HepG2 (cell line): ENCODE measurements around the gene RAB1B. TPM values are rescaled to one million over a fixed set of nuclear protein-coding genes. Genes with fewer than 3 reads are reported as not detected.

Experiments used
- FOXK2 ChIP-seq: fragments of 450-650 bp; IDR thresholded peaks from 2 replicates; pipeline ENCODE4 v1.6.1; 2016
- ISX ChIP-seq: sonication (generic); formaldehyde crosslinking; conservative IDR thresholded peaks from 2 replicates; pipeline ENCODE4 v1.5.0; 2020; ENCODE audit warnings: missing genetic modification reagents
- KDM3A ChIP-seq: IDR thresholded peaks from 2 replicates; pipeline ENCODE4 v1.6.1; 2018; ENCODE audit warnings: low read depth, missing compliant biosample characterization
- KDM5A ChIP-seq: fragments of 200-600 bp; sonication (generic); IDR thresholded peaks from 2 replicates; pipeline ENCODE4 v1.7.0; 2018; ENCODE audit warnings: antibody characterized with exemption, mild to moderate bottlenecking, low read length, borderline replicate concordance
- NR2F1 ChIP-seq, 2 experiments: fragments of 450-650 bp in 1 of 2; formaldehyde crosslinking in 1 of 2; IDR thresholded peaks; 2 replicates each; pipeline versions ENCODE4 v1.5.0 to v1.6.1; 2016 to 2020; ENCODE audit warnings: mild to moderate bottlenecking in 1 of 2, missing compliant biosample characterization in 1 of 2, missing genetic modification reagents in 1 of 2, moderate library complexity in 1 of 2
- SRY ChIP-seq: sonication (generic); formaldehyde crosslinking; IDR thresholded peaks from 2 replicates; pipeline ENCODE4 v1.8.0; 2022; ENCODE audit warnings: mild to moderate bottlenecking, missing genetic modification reagents
- U2AF2 ChIP-seq: fragments of 200-400 bp; formaldehyde crosslinking; IDR thresholded peaks from 2 replicates; pipeline ENCODE4 v1.6.1; 2017; ENCODE audit warnings: low read depth, mild to moderate bottlenecking, low read length
- ZNF432 ChIP-seq: sonication (generic); formaldehyde crosslinking; IDR thresholded peaks from 2 replicates; pipeline ENCODE4 v1.5.0; 2020; ENCODE audit warnings: missing genetic modification reagents, mild to moderate bottlenecking, borderline replicate concordance
- ZNF720 ChIP-seq: sonication (generic); formaldehyde crosslinking; IDR thresholded peaks from 2 replicates; pipeline ENCODE4 v1.4.0; 2020; ENCODE audit warnings: missing genetic modification reagents
- ZNF776 ChIP-seq: sonication (generic); formaldehyde crosslinking; IDR thresholded peaks from 2 replicates; pipeline ENCODE4 v1.4.0; 2020; ENCODE audit warnings: mild to moderate bottlenecking, missing genetic modification reagents
- ZNF790 ChIP-seq: sonication (generic); formaldehyde crosslinking; IDR thresholded peaks from 2 replicates; pipeline ENCODE4 v1.8.0; 2022; ENCODE audit warnings: missing genetic modification reagents, mild to moderate bottlenecking, borderline replicate concordance
- ZNF850 ChIP-seq: sonication (generic); formaldehyde crosslinking; conservative IDR thresholded peaks from 2 replicates; pipeline ENCODE4 v1.9.0; 2021; ENCODE audit warnings: mild to moderate bottlenecking, missing genetic modification reagents
- polyA plus RNA-seq, 8 experiments: library from polyadenylated mRNA; depleted of rRNA in 3 of 8; stranded (reverse) in 7 of 8; unstranded in 1 of 8; fragments of >200 nt; fragmentation: Illumina TruSeq in 4 of 8; extraction: Trizol in 4 of 8; gene quantifications; 2 replicates each; pipeline versions ENCODE4 v1.2.1 to v1.2.3, GENCODE V29; 2011 to 2016; ENCODE audit warnings: low read depth in 4 of 8, missing spikeins in 1 of 8, mixed read lengths in 1 of 8; ENCODE audit not compliant: insufficient read depth in 1 of 8
- total RNA-seq, 5 experiments: library from RNA; depleted of rRNA; stranded (reverse); fragments of >200 nt; fragmentation: Illumina TruSeq; extraction: Trizol; gene quantifications; 2 replicates each; pipeline ENCODE4 v1.2.3, GENCODE V29; 2016; ENCODE audit warnings: low read depth in 1 of 5
- TF ChIP-seq, protein P1 (sequence below): sonication (generic); formaldehyde crosslinking; IDR thresholded peaks from 2 replicates; pipeline ENCODE4 v1.4.0; 2020; ENCODE audit warnings: missing genetic modification reagents, borderline replicate concordance
- TF ChIP-seq, protein P2 (sequence below): fragments of 450-650 bp; IDR thresholded peaks from 2 replicates; pipeline ENCODE4 v1.6.1; 2016
- TF ChIP-seq, protein P3 (sequence below): sonication (generic); formaldehyde crosslinking; conservative IDR thresholded peaks from 2 replicates; pipeline ENCODE4 v1.8.1; 2023; ENCODE audit warnings: missing genetic modification reagents
- TF ChIP-seq, protein P4 (sequence below): sonication (generic); formaldehyde crosslinking; IDR thresholded peaks from 2 replicates; pipeline ENCODE4 v1.5.0; 2020; ENCODE audit warnings: mild to moderate bottlenecking, missing genetic modification reagents
- TF ChIP-seq, protein P5 (sequence below): sonication (generic); formaldehyde crosslinking; IDR thresholded peaks from 2 replicates; pipeline ENCODE4 v1.5.1; 2020; ENCODE audit warnings: missing genetic modification reagents, mild to moderate bottlenecking, borderline replicate concordance

The RAB1B gene
- total and polyA plus RNA-seq, 2 of the 13 experiments (the other 11 are each of a cell fraction or from before 2014, with no cell fraction given): 77.9 to 87.9 TPM

DNA sequence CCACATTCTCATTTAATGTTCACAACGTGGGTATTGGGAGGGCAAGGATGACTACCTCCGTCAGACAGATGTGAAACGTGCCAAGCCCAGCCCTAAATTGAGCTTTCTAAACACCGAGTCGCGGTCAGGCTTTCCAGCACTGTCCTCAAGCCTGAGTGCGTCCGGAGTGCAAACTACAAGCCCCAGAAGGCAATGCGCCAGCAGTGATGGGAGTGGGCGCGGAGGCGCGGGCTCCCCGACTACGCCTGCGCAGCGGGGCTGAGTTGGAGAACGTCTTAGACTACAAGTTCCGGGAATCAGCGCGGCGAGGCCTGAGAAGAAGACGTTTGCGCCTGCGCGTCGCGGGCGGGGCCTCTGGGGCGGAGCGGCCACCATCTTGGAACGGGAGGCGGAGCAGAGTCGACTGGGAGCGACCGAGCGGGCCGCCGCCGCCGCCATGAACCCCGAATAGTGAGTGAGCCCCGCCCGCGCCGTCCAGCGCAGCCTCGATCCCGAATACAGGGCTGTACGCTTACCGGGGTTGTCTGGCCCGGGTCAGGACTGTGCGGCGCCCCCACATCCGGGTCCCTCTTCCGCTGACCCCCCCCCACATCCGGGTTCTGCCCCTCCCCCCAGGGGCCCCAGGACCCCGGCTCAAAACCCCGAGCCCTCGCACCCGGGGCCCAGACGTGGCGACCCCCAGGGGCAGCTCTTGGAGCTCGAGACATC is at the start of gene RAB1B (continued):
- TF ChIP-seq, protein P1, sequence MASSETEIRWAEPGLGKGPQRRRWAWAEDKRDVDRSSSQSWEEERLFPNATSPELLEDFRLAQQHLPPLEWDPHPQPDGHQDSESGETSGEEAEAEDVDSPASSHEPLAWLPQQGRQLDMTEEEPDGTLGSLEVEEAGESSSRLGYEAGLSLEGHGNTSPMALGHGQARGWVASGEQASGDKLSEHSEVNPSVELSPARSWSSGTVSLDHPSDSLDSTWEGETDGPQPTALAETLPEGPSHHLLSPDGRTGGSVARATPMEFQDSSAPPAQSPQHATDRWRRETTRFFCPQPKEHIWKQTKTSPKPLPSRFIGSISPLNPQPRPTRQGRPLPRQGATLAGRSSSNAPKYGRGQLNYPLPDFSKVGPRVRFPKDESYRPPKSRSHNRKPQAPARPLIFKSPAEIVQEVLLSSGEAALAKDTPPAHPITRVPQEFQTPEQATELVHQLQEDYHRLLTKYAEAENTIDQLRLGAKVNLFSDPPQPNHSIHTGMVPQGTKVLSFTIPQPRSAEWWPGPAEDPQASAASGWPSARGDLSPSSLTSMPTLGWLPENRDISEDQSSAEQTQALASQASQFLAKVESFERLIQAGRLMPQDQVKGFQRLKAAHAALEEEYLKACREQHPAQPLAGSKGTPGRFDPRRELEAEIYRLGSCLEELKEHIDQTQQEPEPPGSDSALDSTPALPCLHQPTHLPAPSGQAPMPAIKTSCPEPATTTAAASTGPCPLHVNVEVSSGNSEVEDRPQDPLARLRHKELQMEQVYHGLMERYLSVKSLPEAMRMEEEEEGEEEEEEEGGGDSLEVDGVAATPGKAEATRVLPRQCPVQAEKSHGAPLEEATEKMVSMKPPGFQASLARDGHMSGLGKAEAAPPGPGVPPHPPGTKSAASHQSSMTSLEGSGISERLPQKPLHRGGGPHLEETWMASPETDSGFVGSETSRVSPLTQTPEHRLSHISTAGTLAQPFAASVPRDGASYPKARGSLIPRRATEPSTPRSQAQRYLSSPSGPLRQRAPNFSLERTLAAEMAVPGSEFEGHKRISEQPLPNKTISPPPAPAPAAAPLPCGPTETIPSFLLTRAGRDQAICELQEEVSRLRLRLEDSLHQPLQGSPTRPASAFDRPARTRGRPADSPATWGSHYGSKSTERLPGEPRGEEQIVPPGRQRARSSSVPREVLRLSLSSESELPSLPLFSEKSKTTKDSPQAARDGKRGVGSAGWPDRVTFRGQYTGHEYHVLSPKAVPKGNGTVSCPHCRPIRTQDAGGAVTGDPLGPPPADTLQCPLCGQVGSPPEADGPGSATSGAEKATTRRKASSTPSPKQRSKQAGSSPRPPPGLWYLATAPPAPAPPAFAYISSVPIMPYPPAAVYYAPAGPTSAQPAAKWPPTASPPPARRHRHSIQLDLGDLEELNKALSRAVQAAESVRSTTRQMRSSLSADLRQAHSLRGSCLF (CRISPR knock-in tag): no peak
- TF ChIP-seq KDM3A (CRISPR knock-in tag) (0 out of 2 replicates have a peak, but pooled peaks have one; percentile 53), SRY (no peak), NR2F1 (CRISPR knock-in tag; IDR thresholded peaks at IDR 0.05) (no peak), ZNF776 (0 out of 2 replicates have a peak, but pooled peaks have one; percentile 59), U2AF2 (no peak), KDM5A (peak; percentile 61; the same call in 1 of the 2 replicates), ISX (no peak), ZNF432 (no peak), ZNF790 (CRISPR knock-in tag) (no peak), ZNF850 (CRISPR knock-in tag) (no peak), FOXK2 (no peak), ZNF720 (CRISPR knock-in tag) (no peak)
- TF ChIP-seq, protein P2, sequence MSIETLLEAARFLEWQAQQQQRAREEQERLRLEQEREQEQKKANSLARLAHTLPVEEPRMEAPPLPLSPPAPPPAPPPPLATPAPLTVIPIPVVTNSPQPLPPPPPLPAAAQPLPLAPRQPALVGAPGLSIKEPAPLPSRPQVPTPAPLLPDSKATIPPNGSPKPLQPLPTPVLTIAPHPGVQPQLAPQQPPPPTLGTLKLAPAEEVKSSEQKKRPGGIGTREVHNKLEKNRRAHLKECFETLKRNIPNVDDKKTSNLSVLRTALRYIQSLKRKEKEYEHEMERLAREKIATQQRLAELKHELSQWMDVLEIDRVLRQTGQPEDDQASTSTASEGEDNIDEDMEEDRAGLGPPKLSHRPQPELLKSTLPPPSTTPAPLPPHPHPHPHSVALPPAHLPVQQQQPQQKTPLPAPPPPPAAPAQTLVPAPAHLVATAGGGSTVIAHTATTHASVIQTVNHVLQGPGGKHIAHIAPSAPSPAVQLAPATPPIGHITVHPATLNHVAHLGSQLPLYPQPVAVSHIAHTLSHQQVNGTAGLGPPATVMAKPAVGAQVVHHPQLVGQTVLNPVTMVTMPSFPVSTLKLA: no peak
- TF ChIP-seq, protein P3, sequence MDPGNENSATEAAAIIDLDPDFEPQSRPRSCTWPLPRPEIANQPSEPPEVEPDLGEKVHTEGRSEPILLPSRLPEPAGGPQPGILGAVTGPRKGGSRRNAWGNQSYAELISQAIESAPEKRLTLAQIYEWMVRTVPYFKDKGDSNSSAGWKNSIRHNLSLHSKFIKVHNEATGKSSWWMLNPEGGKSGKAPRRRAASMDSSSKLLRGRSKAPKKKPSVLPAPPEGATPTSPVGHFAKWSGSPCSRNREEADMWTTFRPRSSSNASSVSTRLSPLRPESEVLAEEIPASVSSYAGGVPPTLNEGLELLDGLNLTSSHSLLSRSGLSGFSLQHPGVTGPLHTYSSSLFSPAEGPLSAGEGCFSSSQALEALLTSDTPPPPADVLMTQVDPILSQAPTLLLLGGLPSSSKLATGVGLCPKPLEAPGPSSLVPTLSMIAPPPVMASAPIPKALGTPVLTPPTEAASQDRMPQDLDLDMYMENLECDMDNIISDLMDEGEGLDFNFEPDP: no peak
- TF ChIP-seq, protein P4, sequence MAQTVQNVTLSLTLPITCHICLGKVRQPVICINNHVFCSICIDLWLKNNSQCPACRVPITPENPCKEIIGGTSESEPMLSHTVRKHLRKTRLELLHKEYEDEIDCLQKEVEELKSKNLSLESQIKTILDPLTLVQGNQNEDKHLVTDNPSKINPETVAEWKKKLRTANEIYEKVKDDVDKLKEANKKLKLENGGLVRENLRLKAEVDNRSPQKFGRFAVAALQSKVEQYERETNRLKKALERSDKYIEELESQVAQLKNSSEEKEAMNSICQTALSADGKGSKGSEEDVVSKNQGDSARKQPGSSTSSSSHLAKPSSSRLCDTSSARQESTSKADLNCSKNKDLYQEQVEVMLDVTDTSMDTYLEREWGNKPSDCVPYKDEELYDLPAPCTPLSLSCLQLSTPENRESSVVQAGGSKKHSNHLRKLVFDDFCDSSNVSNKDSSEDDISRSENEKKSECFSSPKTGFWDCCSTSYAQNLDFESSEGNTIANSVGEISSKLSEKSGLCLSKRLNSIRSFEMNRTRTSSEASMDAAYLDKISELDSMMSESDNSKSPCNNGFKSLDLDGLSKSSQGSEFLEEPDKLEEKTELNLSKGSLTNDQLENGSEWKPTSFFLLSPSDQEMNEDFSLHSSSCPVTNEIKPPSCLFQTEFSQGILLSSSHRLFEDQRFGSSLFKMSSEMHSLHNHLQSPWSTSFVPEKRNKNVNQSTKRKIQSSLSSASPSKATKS (CRISPR knock-in tag): no peak
- TF ChIP-seq, protein P5, sequence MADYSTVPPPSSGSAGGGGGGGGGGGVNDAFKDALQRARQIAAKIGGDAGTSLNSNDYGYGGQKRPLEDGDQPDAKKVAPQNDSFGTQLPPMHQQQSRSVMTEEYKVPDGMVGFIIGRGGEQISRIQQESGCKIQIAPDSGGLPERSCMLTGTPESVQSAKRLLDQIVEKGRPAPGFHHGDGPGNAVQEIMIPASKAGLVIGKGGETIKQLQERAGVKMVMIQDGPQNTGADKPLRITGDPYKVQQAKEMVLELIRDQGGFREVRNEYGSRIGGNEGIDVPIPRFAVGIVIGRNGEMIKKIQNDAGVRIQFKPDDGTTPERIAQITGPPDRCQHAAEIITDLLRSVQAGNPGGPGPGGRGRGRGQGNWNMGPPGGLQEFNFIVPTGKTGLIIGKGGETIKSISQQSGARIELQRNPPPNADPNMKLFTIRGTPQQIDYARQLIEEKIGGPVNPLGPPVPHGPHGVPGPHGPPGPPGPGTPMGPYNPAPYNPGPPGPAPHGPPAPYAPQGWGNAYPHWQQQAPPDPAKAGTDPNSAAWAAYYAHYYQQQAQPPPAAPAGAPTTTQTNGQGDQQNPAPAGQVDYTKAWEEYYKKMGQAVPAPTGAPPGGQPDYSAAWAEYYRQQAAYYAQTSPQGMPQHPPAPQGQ (CRISPR knock-in tag): no peak
